Stomach (tissue), 4 donors: ENCODE measurements around the gene ZSCAN25.

Source experiments
- CTCF ChIP-seq, 7 experiments: fragments of 450-650 bp in 4 of 7; fragments of 200-600 bp in 3 of 7; sonication (generic) in 3 of 7; IDR thresholded peaks; one replicate each; pipeline ENCODE4 v1.5.1; 2016 to 2019; ENCODE audit warnings: antibody characterized with exemption in 7 of 7, control low read depth in 2 of 7, mild to moderate bottlenecking in 1 of 7
- POLR2A ChIP-seq, 4 donors: fragments of 450-650 bp; IDR thresholded peaks; one replicate each; pipeline ENCODE4 v1.6.1; 2016; ENCODE audit warnings: antibody characterized with exemption in 4 of 4, control low read depth in 2 of 4, mild to moderate bottlenecking in 1 of 4, moderate library complexity in 1 of 4

GRCh38 chr7:99599836-99600235, 16.9 kb upstream of the ZSCAN25 start:
- TF ChIP-seq POLR2A (IDR thresholded peaks at IDR 0.05) (no peak), CTCF (IDR thresholded peaks at IDR 0.05) (no peak)
